ENCODE results near the gene SINHCAF. TPM values are rescaled to one million over a fixed set of nuclear protein-coding genes. Genes with fewer than 3 reads are reported as not detected.
A peak's percentile ranks its signal among the peaks of the same experiment; 100 is the strongest.
"Not testable (repeated sequence)": the region's sequence is repeated elsewhere in the genome, so short reads cannot be mapped to it uniquely, and the experiment has no call there.

The SINHCAF gene, protein sequence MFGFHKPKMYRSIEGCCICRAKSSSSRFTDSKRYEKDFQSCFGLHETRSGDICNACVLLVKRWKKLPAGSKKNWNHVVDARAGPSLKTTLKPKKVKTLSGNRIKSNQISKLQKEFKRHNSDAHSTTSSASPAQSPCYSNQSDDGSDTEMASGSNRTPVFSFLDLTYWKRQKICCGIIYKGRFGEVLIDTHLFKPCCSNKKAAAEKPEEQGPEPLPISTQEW
- total RNA-seq (10 to 100 TPM; 40.8 to 67.0 TPM), polyA plus RNA-seq (10 to 100 TPM; 23.4 to 26.8 TPM)
- long read RNA-seq, donor 1, transcript SINHCAF-201 (6 exons, 3,163 nt) = major isoform, 13 of 20 reads
- long read RNA-seq, donor 1, partial matches to known transcripts = 0 of 20 reads
- long read RNA-seq, donor 1, other reads (novel, unspliced or antisense) = 0 of 20 reads
- long read RNA-seq, donor 2, partial matches to known transcripts = 0 of 5 reads
- long read RNA-seq, donor 2, other reads (novel, unspliced or antisense) = 0 of 5 reads
- long read RNA-seq, donor 3, transcript SINHCAF-201 (6 exons, 3,163 nt) = major isoform, 8 of 8 reads
- long read RNA-seq, donor 3, partial matches to known transcripts = 0 of 8 reads
- long read RNA-seq, donor 3, other reads (novel, unspliced or antisense) = 0 of 8 reads
- long read RNA-seq, donor 4, partial matches to known transcripts = 0 of 3 reads
- long read RNA-seq, donor 4, other reads (novel, unspliced or antisense) = 0 of 3 reads
- long read RNA-seq, donor 5, transcript SINHCAF-201 (6 exons, 3,163 nt) = major isoform, 12 of 17 reads
- long read RNA-seq, donor 5, partial matches to known transcripts = 0 of 17 reads
- long read RNA-seq, donor 5, other reads (novel, unspliced or antisense) = 0 of 17 reads

GRCh38 chr12:31325877-31326631 is at the start of gene SINHCAF:
Gene SINHCAF (minus strand): TSS chr12:31326150. CDS start chr12:31298204, 27,946 bp downstream.
- H3K36me3 ChIP-seq (ENCODE audit: control insufficient read depth in 4 of 4, insufficient read depth in 4 of 4, low read length in 4 of 4) = no peaks in the 10 kb centered on the region
- H3K27ac ChIP-seq (ENCODE audit: low read depth in 1 of 2, low read length in 1 of 2) = peak within 1 kb of the TSS; percentile 89 to 91
- 0% methylated on average over 47 to 55 of the region's 55 CpGs for WGBS, 2 donors
- peaks cover 0 to 9% (median 0%) of the 10 kb centered on the region in 5 donors for H3K4me1 ChIP-seq (ENCODE audit: control insufficient read depth in 5 of 5, insufficient read depth in 5 of 5, low read length in 5 of 5)
- no peaks in the 10 kb centered on the region for H3K9me3 ChIP-seq (ENCODE audit: control insufficient read depth in 4 of 4, insufficient read depth in 3 of 4, low read length in 3 of 4)
- ATAC-seq (ENCODE audit: insufficient read depth, low FRiP score) (peak; percentile 74), DNase-seq (peak; percentile 99 to 100 (median 99))
- H3K9ac ChIP-seq (ENCODE audit: insufficient read depth in 1 of 2, low read length in 2 of 2) = peak within 1 kb of the TSS; percentile 91 to 98
- no peaks in the 10 kb centered on the region for H3K27me3 ChIP-seq (ENCODE audit: control insufficient read depth in 3 of 3, insufficient read depth in 3 of 3, low read length in 2 of 3)
- H3K4me3 ChIP-seq = peak within 1 kb of the TSS; percentile 70
- no peak for TF ChIP-seq CTCF (IDR thresholded peaks at IDR 0.05; ENCODE audit: control extremely low read depth, extremely low read depth)

DNA sequence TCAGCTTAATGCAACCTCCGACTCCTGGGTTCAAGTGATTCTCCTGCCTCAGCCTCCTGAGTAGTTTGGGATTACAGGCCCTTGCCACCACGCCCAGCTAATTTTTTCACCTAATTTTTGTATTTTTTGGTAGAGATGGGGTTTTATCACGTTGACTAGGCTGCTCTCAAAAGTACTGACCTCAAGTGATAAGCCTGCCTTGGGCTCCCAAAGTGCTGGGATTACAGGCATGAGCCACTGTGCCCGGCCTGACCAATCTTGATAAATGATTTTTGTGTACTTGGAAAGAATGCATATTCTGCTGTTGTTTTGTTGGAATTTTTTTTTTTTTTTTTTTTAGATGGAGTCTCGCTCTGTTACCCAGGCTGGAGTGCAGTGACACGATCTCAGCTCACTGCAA is 49.5 kb upstream of the SINHCAF start:
- H3K4me1 ChIP-seq (ENCODE audit: control insufficient read depth in 5 of 5, insufficient read depth in 5 of 5, low read length in 5 of 5); H3K27me3 ChIP-seq (ENCODE audit: control insufficient read depth in 3 of 3, insufficient read depth in 3 of 3, low read length in 2 of 3); ATAC-seq (ENCODE audit: insufficient read depth, low FRiP score); H3K4me3 ChIP-seq; H3K36me3 ChIP-seq (ENCODE audit: control insufficient read depth in 4 of 4, insufficient read depth in 4 of 4, low read length in 4 of 4); H3K27ac ChIP-seq (ENCODE audit: low read depth in 1 of 2, low read length in 1 of 2); H3K9ac ChIP-seq (ENCODE audit: insufficient read depth in 1 of 2, low read length in 2 of 2); DNase-seq; H3K9me3 ChIP-seq (ENCODE audit: control insufficient read depth in 4 of 4, insufficient read depth in 3 of 4, low read length in 3 of 4): not testable (repeated sequence)
- WGBS, 2 donors = 87 to 89% methylated on average over 4 to 6 of the region's 6 CpGs

DNA sequence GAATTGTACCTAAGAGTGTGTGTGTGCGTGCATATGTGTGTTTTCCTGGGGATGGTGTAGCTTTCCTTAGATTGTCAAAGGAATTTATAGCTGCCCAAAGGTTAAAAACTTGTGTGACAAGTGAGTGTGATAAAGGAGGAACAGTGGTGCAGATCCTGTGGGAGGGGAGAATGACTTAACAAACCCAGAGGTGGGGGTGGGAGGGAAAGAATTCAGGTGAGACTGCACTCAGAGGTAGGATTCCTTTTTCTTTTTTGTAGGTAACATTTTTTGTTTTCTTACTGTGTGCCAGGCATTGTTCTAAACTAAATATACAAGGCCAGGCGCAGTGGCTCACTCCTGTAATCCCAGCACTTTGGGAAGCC is 45.3 kb upstream of the SINHCAF start:
- H3K27ac ChIP-seq (ENCODE audit: low read depth in 1 of 2, low read length in 1 of 2) = no peak overlapping the region

More for the DNA sequence above, 45.3 kb upstream of the SINHCAF start:
- TF ChIP-seq CTCF (IDR thresholded peaks at IDR 0.05; ENCODE audit: control extremely low read depth, extremely low read depth) = no peak
- Histone ChIP-seq H3K27me3 (ENCODE audit: control insufficient read depth in 3 of 3, insufficient read depth in 3 of 3, low read length in 2 of 3) (no peaks in the 10 kb centered on the region), H3K4me3 (no peak overlapping the region), H3K36me3 (ENCODE audit: control insufficient read depth in 4 of 4, insufficient read depth in 4 of 4, low read length in 4 of 4) (no peaks in the 10 kb centered on the region), H3K9me3 (ENCODE audit: control insufficient read depth in 4 of 4, insufficient read depth in 3 of 4, low read length in 3 of 4) (no peaks in the 10 kb centered on the region), H3K9ac (ENCODE audit: insufficient read depth in 1 of 2, low read length in 2 of 2) (no peak overlapping the region), H3K4me1 (ENCODE audit: control insufficient read depth in 5 of 5, insufficient read depth in 5 of 5, low read length in 5 of 5) (peaks cover 0 to 17% (median 11%) of the 10 kb centered on the region in 5 donors)
- DNase-seq (peak in 1 of 3 donors; percentile 17), ATAC-seq (ENCODE audit: insufficient read depth, low FRiP score) (no peak)
- WGBS, 2 donors = 89 to 92% methylated on average over 2 of the region's 2 CpGs
